H9 (cell line): ENCODE results near the gene RALGDS. TPM values are rescaled to one million over a fixed set of nuclear protein-coding genes. Genes with fewer than 3 reads are reported as not detected.

ENCODE experiments used
- DNase-seq: peaks from one replicate; pipeline ENCODE4 v3.0.0-alpha.2; 2017
- H2AFZ ChIP-seq: one replicate; pipeline ENCODE4 v1.6.1; 2013; ENCODE audit warnings: mild to moderate bottlenecking, low read length, control low read depth, moderate library complexity
- H2AK5ac ChIP-seq: 2 replicates; pipeline ENCODE4 v1.6.1; 2013; ENCODE audit warnings: low read length, control low read depth, mixed read lengths; ENCODE audit not compliant: insufficient read length
- H2BK120ac ChIP-seq: one replicate; pipeline ENCODE4 v1.6.1; 2013; ENCODE audit warnings: low read depth, mild to moderate bottlenecking, low read length, control low read depth, inconsistent platforms; ENCODE audit not compliant: poor library complexity, severe bottlenecking
- H2BK12ac ChIP-seq: 2 replicates; pipeline ENCODE4 v1.6.1; 2013; ENCODE audit warnings: low read length, control low read depth, mixed read lengths, low read depth; ENCODE audit not compliant: insufficient read length
- H2BK15ac ChIP-seq: 2 replicates; pipeline ENCODE4 v1.6.1; 2013; ENCODE audit warnings: low read depth, low read length, control low read depth
- H2BK20ac ChIP-seq: one replicate; pipeline ENCODE4 v1.6.1; 2013; ENCODE audit warnings: low read depth, mild to moderate bottlenecking, low read length, control low read depth, inconsistent platforms; ENCODE audit not compliant: poor library complexity, severe bottlenecking
- H2BK5ac ChIP-seq: 2 replicates; pipeline ENCODE4 v1.6.1; 2013; ENCODE audit warnings: low read length, control low read depth, mixed read lengths; ENCODE audit not compliant: insufficient read length
- H3K14ac ChIP-seq: 2 replicates; pipeline ENCODE4 v1.6.1; 2013; ENCODE audit warnings: low read length, control low read depth; ENCODE audit not compliant: insufficient read depth
- H3K18ac ChIP-seq: 2 replicates; pipeline ENCODE4 v1.6.1; 2013; ENCODE audit warnings: low read depth, mild to moderate bottlenecking, mixed read lengths, low read length, control low read depth; ENCODE audit not compliant: insufficient read length
- H3K23ac ChIP-seq: 2 replicates; pipeline ENCODE4 v1.6.1; 2013; ENCODE audit warnings: low read length, control low read depth, mixed read lengths, low read depth; ENCODE audit not compliant: insufficient read length
- H3K23me2 ChIP-seq: 2 replicates; pipeline ENCODE4 v1.6.1; 2013; ENCODE audit warnings: low read depth, mild to moderate bottlenecking, mixed read lengths, low read length, control low read depth; ENCODE audit not compliant: insufficient read length, poor library complexity, severe bottlenecking
- H3K27ac ChIP-seq: 2 replicates; pipeline ENCODE4 v1.5.1; 2013; ENCODE audit warnings: low read length, control low read depth, mixed read lengths, low read depth; ENCODE audit not compliant: insufficient read length
- H3K27me3 ChIP-seq: 2 replicates; pipeline ENCODE4 v1.6.1; 2013; ENCODE audit warnings: low read length, control low read depth, inconsistent platforms; ENCODE audit not compliant: insufficient read depth
- H3K4ac ChIP-seq: 2 replicates; pipeline ENCODE4 v1.6.1; 2013; ENCODE audit warnings: low read depth, mild to moderate bottlenecking, control low read depth, inconsistent platforms, low read length, moderate library complexity
- H3K4me1 ChIP-seq: 2 replicates; pipeline ENCODE4 v1.6.1; 2013; ENCODE audit warnings: low read length, control low read depth, inconsistent platforms; ENCODE audit not compliant: insufficient read depth
- H3K4me2 ChIP-seq: 2 replicates; pipeline ENCODE4 v1.6.1; 2013; ENCODE audit warnings: low read length, control low read depth, mixed read lengths; ENCODE audit not compliant: insufficient read length, insufficient read depth
- H3K56ac ChIP-seq: 2 replicates; pipeline ENCODE4 v1.6.1; 2013; ENCODE audit warnings: low read depth, mild to moderate bottlenecking, mixed read lengths, low read length, control low read depth; ENCODE audit not compliant: insufficient read length
- H3K79me1 ChIP-seq: 2 replicates; pipeline ENCODE4 v1.6.1; 2013; ENCODE audit warnings: low read depth, mild to moderate bottlenecking, moderate library complexity, low read length, control low read depth, inconsistent platforms; ENCODE audit not compliant: insufficient read depth, poor library complexity, severe bottlenecking
- H3K79me2 ChIP-seq: 2 replicates; pipeline ENCODE4 v1.6.1; 2013; ENCODE audit warnings: low read length, control low read depth, inconsistent platforms; ENCODE audit not compliant: insufficient read depth
- H3K9ac ChIP-seq: 2 replicates; pipeline ENCODE4 v1.6.1; 2013; ENCODE audit warnings: low read length, control low read depth, mixed read lengths; ENCODE audit not compliant: insufficient read length; ENCODE audit errors: extremely low read depth
- H3K9me3 ChIP-seq: one replicate; pipeline ENCODE4 v1.6.1; 2013; ENCODE audit warnings: low read depth, low read length, inconsistent platforms; ENCODE audit not compliant: control insufficient read depth
- H3T11ph ChIP-seq: one replicate; pipeline ENCODE4 v1.6.1; 2013; ENCODE audit warnings: mild to moderate bottlenecking, low read length, control low read depth, inconsistent platforms
- H4K20me1 ChIP-seq: one replicate; pipeline ENCODE4 v1.6.1; 2013; ENCODE audit not compliant: control insufficient read depth, insufficient read length, insufficient read depth
- H4K5ac ChIP-seq: 2 replicates; pipeline ENCODE4 v1.6.1; 2013; ENCODE audit warnings: low read depth, mild to moderate bottlenecking, mixed read lengths, low read length, control low read depth; ENCODE audit not compliant: insufficient read length
- H4K8ac ChIP-seq: replicated peaks from 2 replicates; pipeline ENCODE4 v1.6.1; 2013; ENCODE audit warnings: low read length, control low read depth, mixed read lengths, low read depth; ENCODE audit not compliant: insufficient read length
- H4K91ac ChIP-seq: 2 replicates; pipeline ENCODE4 v1.6.1; 2013; ENCODE audit warnings: low read depth, mild to moderate bottlenecking, moderate library complexity, mixed read lengths, low read length, control low read depth; ENCODE audit not compliant: insufficient read length
- H3K27ac Mint-ChIP-seq, 3 experiments: 2 replicates in 2 of 3; 3 replicates in 1 of 3; pipeline ENCODE4 v1.8.0; 2020 to 2021; ENCODE audit warnings: mixed read lengths in 3 of 3, mild to moderate bottlenecking in 1 of 3, moderate library complexity in 1 of 3
- H3K27me3 Mint-ChIP-seq: 2 replicates; pipeline ENCODE4 v1.8.0; 2021; ENCODE audit warnings: low read depth, mild to moderate bottlenecking, moderate library complexity, mixed read lengths
- H3K36me3 Mint-ChIP-seq, 3 experiments: 2 replicates in 2 of 3; 3 replicates in 1 of 3; pipeline ENCODE4 v1.8.0; 2020 to 2021; ENCODE audit warnings: low read depth in 3 of 3, mixed read lengths in 3 of 3; ENCODE audit not compliant: insufficient read depth in 1 of 3
- H3K4me1 Mint-ChIP-seq, 2 experiments: 2 replicates each; pipeline ENCODE4 v1.8.0; 2020; ENCODE audit warnings: mixed read lengths in 2 of 2
- H3K4me3 Mint-ChIP-seq, 2 experiments: 2 replicates in 1 of 2; 3 replicates in 1 of 2; pipeline ENCODE4 v1.8.0; 2020 to 2021; ENCODE audit warnings: mild to moderate bottlenecking in 2 of 2, mixed read lengths in 2 of 2, moderate library complexity in 1 of 2
- H3K9me3 Mint-ChIP-seq, 2 experiments: 2 replicates in 1 of 2; 3 replicates in 1 of 2; pipeline ENCODE4 v1.8.0; 2020; ENCODE audit warnings: mild to moderate bottlenecking in 2 of 2, mixed read lengths in 2 of 2, moderate library complexity in 1 of 2
- CTCF ChIP-seq: fragments of 200-600 bp; sonication (generic); conservative IDR thresholded peaks from 3 replicates; pipeline ENCODE4 v1.8.0; 2021; ENCODE audit warnings: antibody characterized with exemption, mild to moderate bottlenecking
- WGBS: extraction: QIAGEN DNeasy Blood & Tissue Kit; methylation state at CpG from one replicate; pipeline ENCODE4 v1.1.7; 2013; ENCODE audit warnings: missing lambda C conversion rate, low lambda C conversion rate, mixed read lengths; ENCODE audit not compliant: insufficient read length; ENCODE audit errors: extremely low coverage; 5-methylcytosine and 5-hydroxymethylcytosine counted together
- total RNA-seq: library from RNA; stranded (reverse); gene quantifications from 2 replicates; pipeline ENCODE4 v1.2.1, GENCODE V29; 2021

The RALGDS gene
- total RNA-seq, 1 experiment from 2014 or later, result 21.3 TPM

GRCh38 chr9:133115604-133116345 lies 5.3 kb downstream of the RALGDS start:
- H3K79me1 ChIP-seq, result no peaks in the 10 kb centered on the region
- WGBS, result no CpG with 5 or more reads among the region's 32 CpGs
- no peak overlapping the region for H3K23ac ChIP-seq
- no peak overlapping the region for H3K4ac ChIP-seq
- no peaks in the 10 kb centered on the region for H3K9me3 ChIP-seq
- no peak overlapping the region for H2BK20ac ChIP-seq
- no peak for TF ChIP-seq CTCF
- no peak overlapping the region for H4K5ac ChIP-seq
- no peak overlapping the region for H3K27ac ChIP-seq
- peaks cover 8% of the 10 kb centered on the region for H4K20me1 ChIP-seq
- no peak overlapping the region for H3K9ac ChIP-seq
- no peak overlapping the region for H2AFZ ChIP-seq
- no peak overlapping the region for H2AK5ac ChIP-seq
- Mint-ChIP-seq H3K4me1 (peaks cover 11 to 27% of the 10 kb centered on the region in 2 experiments), H3K36me3 (no peaks in the 10 kb centered on the region; a peak in 1 of 7 replicates), H3K9me3 (no peaks in the 10 kb centered on the region), H3K4me3 (no peak overlapping the region), H3K27me3 (peaks cover 29% of the 10 kb centered on the region), H3K27ac (no peak overlapping the region; a peak in 1 of 7 replicates)
- H2BK15ac ChIP-seq, result no peak overlapping the region
- H3K18ac ChIP-seq, result no peak overlapping the region
- no peak overlapping the region for H2BK120ac ChIP-seq
- H2BK5ac ChIP-seq, result no peak overlapping the region
- peaks cover 8% of the 10 kb centered on the region; the same call in 1 of the 2 replicates for H3K27me3 ChIP-seq
- no peak overlapping the region for H4K91ac ChIP-seq
- peaks cover 3% of the 10 kb centered on the region; the same call in 1 of the 2 replicates for H3K4me1 ChIP-seq
- H3T11ph ChIP-seq, result no peak overlapping the region
- H2BK12ac ChIP-seq, result no peak overlapping the region
- no peak for DNase-seq
- no peaks in the 10 kb centered on the region for H3K79me2 ChIP-seq
- no peak overlapping the region for H3K56ac ChIP-seq
- H3K23me2 ChIP-seq, result peaks cover 5% of the 10 kb centered on the region
- no peak overlapping the region for H3K4me2 ChIP-seq
- H3K14ac ChIP-seq, result no peak overlapping the region; the same call in 1 of the 2 replicates
- H4K8ac ChIP-seq, result no peak overlapping the region
